H9 (cell line): Measurements from ENCODE around the gene LPAR3. TPM values are rescaled to one million over a fixed set of nuclear protein-coding genes. Genes with fewer than 3 reads are reported as not detected.

Source experiments
- DNase-seq: peaks from one replicate; pipeline ENCODE4 v3.0.0-alpha.2; 2017
- H2AFZ ChIP-seq: one replicate; pipeline ENCODE4 v1.6.1; 2013; ENCODE audit warnings: mild to moderate bottlenecking, low read length, control low read depth, moderate library complexity
- H2AK5ac ChIP-seq: 2 replicates; pipeline ENCODE4 v1.6.1; 2013; ENCODE audit warnings: low read length, control low read depth, mixed read lengths; ENCODE audit not compliant: insufficient read length
- H2BK120ac ChIP-seq: one replicate; pipeline ENCODE4 v1.6.1; 2013; ENCODE audit warnings: low read depth, mild to moderate bottlenecking, low read length, control low read depth, inconsistent platforms; ENCODE audit not compliant: poor library complexity, severe bottlenecking
- H2BK12ac ChIP-seq: 2 replicates; pipeline ENCODE4 v1.6.1; 2013; ENCODE audit warnings: low read length, control low read depth, mixed read lengths, low read depth; ENCODE audit not compliant: insufficient read length
- H2BK15ac ChIP-seq: 2 replicates; pipeline ENCODE4 v1.6.1; 2013; ENCODE audit warnings: low read depth, low read length, control low read depth
- H2BK20ac ChIP-seq: one replicate; pipeline ENCODE4 v1.6.1; 2013; ENCODE audit warnings: low read depth, mild to moderate bottlenecking, low read length, control low read depth, inconsistent platforms; ENCODE audit not compliant: poor library complexity, severe bottlenecking
- H2BK5ac ChIP-seq: 2 replicates; pipeline ENCODE4 v1.6.1; 2013; ENCODE audit warnings: low read length, control low read depth, mixed read lengths; ENCODE audit not compliant: insufficient read length
- H3K14ac ChIP-seq: 2 replicates; pipeline ENCODE4 v1.6.1; 2013; ENCODE audit warnings: low read length, control low read depth; ENCODE audit not compliant: insufficient read depth
- H3K18ac ChIP-seq: 2 replicates; pipeline ENCODE4 v1.6.1; 2013; ENCODE audit warnings: low read depth, mild to moderate bottlenecking, mixed read lengths, low read length, control low read depth; ENCODE audit not compliant: insufficient read length
- H3K23ac ChIP-seq: 2 replicates; pipeline ENCODE4 v1.6.1; 2013; ENCODE audit warnings: low read length, control low read depth, mixed read lengths, low read depth; ENCODE audit not compliant: insufficient read length
- H3K23me2 ChIP-seq: 2 replicates; pipeline ENCODE4 v1.6.1; 2013; ENCODE audit warnings: low read depth, mild to moderate bottlenecking, mixed read lengths, low read length, control low read depth; ENCODE audit not compliant: insufficient read length, poor library complexity, severe bottlenecking
- H3K27ac ChIP-seq: 2 replicates; pipeline ENCODE4 v1.5.1; 2013; ENCODE audit warnings: low read length, control low read depth, mixed read lengths, low read depth; ENCODE audit not compliant: insufficient read length
- H3K27me3 ChIP-seq: 2 replicates; pipeline ENCODE4 v1.6.1; 2013; ENCODE audit warnings: low read length, control low read depth, inconsistent platforms; ENCODE audit not compliant: insufficient read depth
- H3K4ac ChIP-seq: 2 replicates; pipeline ENCODE4 v1.6.1; 2013; ENCODE audit warnings: low read depth, mild to moderate bottlenecking, control low read depth, inconsistent platforms, low read length, moderate library complexity
- H3K4me1 ChIP-seq: 2 replicates; pipeline ENCODE4 v1.6.1; 2013; ENCODE audit warnings: low read length, control low read depth, inconsistent platforms; ENCODE audit not compliant: insufficient read depth
- H3K4me2 ChIP-seq: 2 replicates; pipeline ENCODE4 v1.6.1; 2013; ENCODE audit warnings: low read length, control low read depth, mixed read lengths; ENCODE audit not compliant: insufficient read length, insufficient read depth
- H3K56ac ChIP-seq: 2 replicates; pipeline ENCODE4 v1.6.1; 2013; ENCODE audit warnings: low read depth, mild to moderate bottlenecking, mixed read lengths, low read length, control low read depth; ENCODE audit not compliant: insufficient read length
- H3K79me1 ChIP-seq: 2 replicates; pipeline ENCODE4 v1.6.1; 2013; ENCODE audit warnings: low read depth, mild to moderate bottlenecking, moderate library complexity, low read length, control low read depth, inconsistent platforms; ENCODE audit not compliant: insufficient read depth, poor library complexity, severe bottlenecking
- H3K79me2 ChIP-seq: 2 replicates; pipeline ENCODE4 v1.6.1; 2013; ENCODE audit warnings: low read length, control low read depth, inconsistent platforms; ENCODE audit not compliant: insufficient read depth
- H3K9ac ChIP-seq: 2 replicates; pipeline ENCODE4 v1.6.1; 2013; ENCODE audit warnings: low read length, control low read depth, mixed read lengths; ENCODE audit not compliant: insufficient read length; ENCODE audit errors: extremely low read depth
- H3K9me3 ChIP-seq: one replicate; pipeline ENCODE4 v1.6.1; 2013; ENCODE audit warnings: low read depth, low read length, inconsistent platforms; ENCODE audit not compliant: control insufficient read depth
- H3T11ph ChIP-seq: one replicate; pipeline ENCODE4 v1.6.1; 2013; ENCODE audit warnings: mild to moderate bottlenecking, low read length, control low read depth, inconsistent platforms
- H4K20me1 ChIP-seq: one replicate; pipeline ENCODE4 v1.6.1; 2013; ENCODE audit not compliant: control insufficient read depth, insufficient read length, insufficient read depth
- H4K5ac ChIP-seq: 2 replicates; pipeline ENCODE4 v1.6.1; 2013; ENCODE audit warnings: low read depth, mild to moderate bottlenecking, mixed read lengths, low read length, control low read depth; ENCODE audit not compliant: insufficient read length
- H4K8ac ChIP-seq: replicated peaks from 2 replicates; pipeline ENCODE4 v1.6.1; 2013; ENCODE audit warnings: low read length, control low read depth, mixed read lengths, low read depth; ENCODE audit not compliant: insufficient read length
- H4K91ac ChIP-seq: 2 replicates; pipeline ENCODE4 v1.6.1; 2013; ENCODE audit warnings: low read depth, mild to moderate bottlenecking, moderate library complexity, mixed read lengths, low read length, control low read depth; ENCODE audit not compliant: insufficient read length
- H3K27ac Mint-ChIP-seq, 3 experiments: 2 replicates in 2 of 3; 3 replicates in 1 of 3; pipeline ENCODE4 v1.8.0; 2020 to 2021; ENCODE audit warnings: mixed read lengths in 3 of 3, mild to moderate bottlenecking in 1 of 3, moderate library complexity in 1 of 3
- H3K27me3 Mint-ChIP-seq: 2 replicates; pipeline ENCODE4 v1.8.0; 2021; ENCODE audit warnings: low read depth, mild to moderate bottlenecking, moderate library complexity, mixed read lengths
- H3K36me3 Mint-ChIP-seq, 3 experiments: 2 replicates in 2 of 3; 3 replicates in 1 of 3; pipeline ENCODE4 v1.8.0; 2020 to 2021; ENCODE audit warnings: low read depth in 3 of 3, mixed read lengths in 3 of 3; ENCODE audit not compliant: insufficient read depth in 1 of 3
- H3K4me1 Mint-ChIP-seq, 2 experiments: 2 replicates each; pipeline ENCODE4 v1.8.0; 2020; ENCODE audit warnings: mixed read lengths in 2 of 2
- H3K4me3 Mint-ChIP-seq, 2 experiments: 2 replicates in 1 of 2; 3 replicates in 1 of 2; pipeline ENCODE4 v1.8.0; 2020 to 2021; ENCODE audit warnings: mild to moderate bottlenecking in 2 of 2, mixed read lengths in 2 of 2, moderate library complexity in 1 of 2
- H3K9me3 Mint-ChIP-seq, 2 experiments: 2 replicates in 1 of 2; 3 replicates in 1 of 2; pipeline ENCODE4 v1.8.0; 2020; ENCODE audit warnings: mild to moderate bottlenecking in 2 of 2, mixed read lengths in 2 of 2, moderate library complexity in 1 of 2
- CTCF ChIP-seq: fragments of 200-600 bp; sonication (generic); conservative IDR thresholded peaks from 3 replicates; pipeline ENCODE4 v1.8.0; 2021; ENCODE audit warnings: antibody characterized with exemption, mild to moderate bottlenecking
- WGBS: extraction: QIAGEN DNeasy Blood & Tissue Kit; methylation state at CpG from one replicate; pipeline ENCODE4 v1.1.7; 2013; ENCODE audit warnings: missing lambda C conversion rate, low lambda C conversion rate, mixed read lengths; ENCODE audit not compliant: insufficient read length; ENCODE audit errors: extremely low coverage; 5-methylcytosine and 5-hydroxymethylcytosine counted together
- total RNA-seq: library from RNA; stranded (reverse); gene quantifications from 2 replicates; pipeline ENCODE4 v1.2.1, GENCODE V29; 2021

LPAR3 gene
- total RNA-seq, 1 experiment from 2014 or later = 3.0 TPM

- Histone ChIP-seq H2BK5ac (no peak overlapping the region), H2BK20ac (no peak overlapping the region), H4K5ac (no peak overlapping the region), H3K23ac (no peak overlapping the region), H2AFZ (no peak overlapping the region), H4K91ac (no peak overlapping the region), H2BK15ac (no peak overlapping the region), H3K4ac (no peak overlapping the region), H2BK120ac (no peak overlapping the region), H3K56ac (no peak overlapping the region), H3K9me3 (no peaks in the 10 kb centered on the region), H3K9ac (no peak overlapping the region), H2AK5ac (no peak overlapping the region), H3K4me1 (no peaks in the 10 kb centered on the region), H3K18ac (no peak overlapping the region), H3K23me2 (no peaks in the 10 kb centered on the region), H2BK12ac (no peak overlapping the region), H3K27ac (no peak overlapping the region), H3K27me3 (no peaks in the 10 kb centered on the region), H3K14ac (no peak overlapping the region), H3K79me1 (no peaks in the 10 kb centered on the region), H4K8ac (no peak overlapping the region), H4K20me1 (no peaks in the 10 kb centered on the region), H3K4me2 (no peak overlapping the region), H3T11ph (no peak overlapping the region), H3K79me2 (no peaks in the 10 kb centered on the region)
- no peak for TF ChIP-seq CTCF
- no peak overlapping the region for H3K27ac Mint-ChIP-seq
- DNase-seq = no peak
- H3K36me3 Mint-ChIP-seq = peaks cover 0 to 6% (median 2%) of the 10 kb centered on the region in 3 experiments; a peak in 4 of 7 replicates
- H3K4me3 Mint-ChIP-seq = no peak overlapping the region
- peaks cover 4 to 5% of the 10 kb centered on the region in 2 experiments for H3K4me1 Mint-ChIP-seq
- H3K27me3 Mint-ChIP-seq = no peaks in the 10 kb centered on the region; the same call in none of the 2 replicates
- peaks cover 5 to 6% of the 10 kb centered on the region in 2 experiments; a peak in 4 of 5 replicates for H3K9me3 Mint-ChIP-seq
- WGBS = no CpG with 5 or more reads among the region's 3 CpGs
Observed at GRCh38 chr1:84789014-84789413, 104.0 kb downstream of the LPAR3 start.
